Measurements from ENCODE around the gene SLC25A6.
"Not testable (repeated sequence)": the region's sequence is repeated elsewhere in the genome, so short reads cannot be mapped to it uniquely, and the experiment has no call there.

- TF ChIP-seq ZNF384 (IDR thresholded peaks at IDR 0.05; ENCODE audit: low read depth, low read length); ZNF639 (CRISPR knock-in tag; conservative IDR thresholded peaks at IDR 0.05 in 1 of 2, IDR thresholded peaks at IDR 0.05 in 1 of 2); PRDM10 (IDR thresholded peaks at IDR 0.05; ENCODE audit: partially characterized antibody); GABPA (tag; conservative IDR thresholded peaks at IDR 0.05; ENCODE audit: low read depth); POLR2A (conservative IDR thresholded peaks at IDR 0.05); RNF219 (CRISPR knock-in tag; IDR thresholded peaks at IDR 0.05); ZBTB49 (CRISPR knock-in tag; IDR thresholded peaks at IDR 0.05; ENCODE audit: borderline replicate concordance); BHLHE40 (IDR thresholded peaks at IDR 0.05; ENCODE audit: low read length); KDM1A (IDR thresholded peaks at IDR 0.05); PCBP2 (IDR thresholded peaks at IDR 0.05; ENCODE audit: low read depth, low read length, poor library complexity, severe bottlenecking); POLR2AphosphoS5 (IDR thresholded peaks at IDR 0.05; ENCODE audit: control insufficient read depth, insufficient read depth, low read depth, low read length): not testable (repeated sequence)
- TF ChIP-seq, protein P1, sequence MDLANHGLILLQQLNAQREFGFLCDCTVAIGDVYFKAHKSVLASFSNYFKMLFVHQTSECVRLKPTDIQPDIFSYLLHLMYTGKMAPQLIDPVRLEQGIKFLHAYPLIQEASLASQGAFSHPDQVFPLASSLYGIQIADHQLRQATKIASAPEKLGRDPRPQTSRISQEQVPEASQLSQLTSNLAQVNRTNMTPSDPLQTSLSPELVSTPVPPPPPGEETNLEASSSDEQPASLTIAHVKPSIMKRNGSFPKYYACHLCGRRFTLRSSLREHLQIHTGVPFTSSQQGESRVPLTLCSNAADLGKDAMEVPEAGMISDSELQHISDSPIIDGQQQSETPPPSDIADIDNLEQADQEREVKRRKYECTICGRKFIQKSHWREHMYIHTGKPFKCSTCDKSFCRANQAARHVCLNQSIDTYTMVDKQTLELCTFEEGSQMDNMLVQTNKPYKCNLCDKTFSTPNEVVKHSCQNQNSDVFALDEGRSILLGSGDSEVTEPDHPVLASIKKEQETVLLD (IDR thresholded peaks at IDR 0.05), result not testable (repeated sequence)
- TF ChIP-seq, protein P2, sequence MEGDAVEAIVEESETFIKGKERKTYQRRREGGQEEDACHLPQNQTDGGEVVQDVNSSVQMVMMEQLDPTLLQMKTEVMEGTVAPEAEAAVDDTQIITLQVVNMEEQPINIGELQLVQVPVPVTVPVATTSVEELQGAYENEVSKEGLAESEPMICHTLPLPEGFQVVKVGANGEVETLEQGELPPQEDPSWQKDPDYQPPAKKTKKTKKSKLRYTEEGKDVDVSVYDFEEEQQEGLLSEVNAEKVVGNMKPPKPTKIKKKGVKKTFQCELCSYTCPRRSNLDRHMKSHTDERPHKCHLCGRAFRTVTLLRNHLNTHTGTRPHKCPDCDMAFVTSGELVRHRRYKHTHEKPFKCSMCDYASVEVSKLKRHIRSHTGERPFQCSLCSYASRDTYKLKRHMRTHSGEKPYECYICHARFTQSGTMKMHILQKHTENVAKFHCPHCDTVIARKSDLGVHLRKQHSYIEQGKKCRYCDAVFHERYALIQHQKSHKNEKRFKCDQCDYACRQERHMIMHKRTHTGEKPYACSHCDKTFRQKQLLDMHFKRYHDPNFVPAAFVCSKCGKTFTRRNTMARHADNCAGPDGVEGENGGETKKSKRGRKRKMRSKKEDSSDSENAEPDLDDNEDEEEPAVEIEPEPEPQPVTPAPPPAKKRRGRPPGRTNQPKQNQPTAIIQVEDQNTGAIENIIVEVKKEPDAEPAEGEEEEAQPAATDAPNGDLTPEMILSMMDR (IDR thresholded peaks at IDR 0.05 in 2 of 3, conservative IDR thresholded peaks at IDR 0.05 in 1 of 3; ENCODE audit: insufficient read depth in 2 of 3, low read depth in 1 of 3, low read length in 3 of 3), result not testable (repeated sequence)
Observed at GRCh38 chrX:1349606-1350005, 42.3 kb downstream of the SLC25A6 start.

Data from K562 (cell line).